ENCODE results near the gene PIP5KL1.

Gene PIP5KL1

DNA sequence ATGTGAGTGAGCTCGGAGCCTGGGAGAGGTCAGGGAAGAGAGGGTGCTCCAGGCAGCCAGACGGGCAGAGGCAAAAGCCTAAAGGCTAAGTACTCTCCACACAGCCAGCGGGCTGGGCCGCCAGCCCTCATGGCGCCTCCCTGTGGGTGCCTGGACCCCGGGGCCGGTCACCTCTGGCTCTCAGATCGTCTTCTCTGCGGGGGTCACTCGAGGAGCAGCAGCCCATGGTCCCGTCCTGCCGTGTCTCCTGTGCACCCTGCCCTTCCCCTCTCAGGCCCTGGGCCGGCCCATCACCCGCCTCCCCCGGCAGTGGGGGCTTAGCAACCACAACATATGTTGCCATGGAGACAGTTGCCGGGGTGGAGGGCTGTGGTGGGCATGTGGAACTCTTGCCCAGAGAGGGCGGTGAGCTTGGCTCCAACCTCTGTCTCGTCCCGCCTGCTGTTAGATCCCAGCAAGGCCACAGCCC is 57.3 kb downstream of the PIP5KL1 start:
- no peak for DNase-seq (ENCODE audit: low read depth in 2 of 2)

DNA sequence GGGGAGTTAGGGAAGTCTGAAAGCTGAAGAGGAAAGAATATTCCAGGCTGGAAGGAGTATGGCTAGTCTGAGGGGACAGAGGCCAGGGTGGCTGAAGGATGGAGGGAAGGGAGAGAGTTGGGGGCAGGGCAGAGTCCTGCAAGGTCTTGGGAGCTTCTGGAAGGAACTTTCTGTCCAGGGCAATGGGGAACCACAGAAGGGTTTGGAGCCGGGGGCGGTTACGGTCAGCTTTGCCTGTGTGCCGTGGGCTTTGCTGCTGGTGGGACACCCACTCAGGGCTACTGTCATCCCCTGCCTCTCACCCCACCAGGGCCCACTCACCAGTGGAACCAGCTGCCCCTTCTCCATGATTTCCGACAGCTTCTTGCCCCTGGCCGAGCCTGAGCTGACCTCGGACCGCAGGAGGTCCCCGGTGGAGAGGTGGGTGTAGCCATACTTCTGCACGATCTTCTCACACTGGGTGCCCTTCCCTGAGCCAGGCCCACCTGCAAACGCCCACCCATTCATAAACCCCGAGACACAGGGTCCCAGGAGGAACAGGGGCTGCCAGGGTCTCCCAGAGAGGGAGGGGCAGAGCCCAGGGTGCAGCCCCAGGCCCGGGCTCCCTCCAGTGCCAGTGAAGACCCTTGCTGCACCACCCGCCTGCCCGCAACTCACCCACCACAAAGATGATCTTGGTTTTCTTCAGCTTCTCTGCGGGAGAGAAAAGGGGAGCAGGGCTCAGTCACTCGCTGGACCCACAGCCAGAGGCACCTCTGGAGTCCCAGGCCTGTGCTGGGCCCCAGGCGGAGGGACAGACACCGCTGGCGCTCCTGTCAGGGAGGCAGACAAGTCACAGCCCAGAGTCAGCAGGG is 58.0 kb downstream of the PIP5KL1 start:
- no peak for DNase-seq (ENCODE audit: low read depth in 2 of 2)

DNA sequence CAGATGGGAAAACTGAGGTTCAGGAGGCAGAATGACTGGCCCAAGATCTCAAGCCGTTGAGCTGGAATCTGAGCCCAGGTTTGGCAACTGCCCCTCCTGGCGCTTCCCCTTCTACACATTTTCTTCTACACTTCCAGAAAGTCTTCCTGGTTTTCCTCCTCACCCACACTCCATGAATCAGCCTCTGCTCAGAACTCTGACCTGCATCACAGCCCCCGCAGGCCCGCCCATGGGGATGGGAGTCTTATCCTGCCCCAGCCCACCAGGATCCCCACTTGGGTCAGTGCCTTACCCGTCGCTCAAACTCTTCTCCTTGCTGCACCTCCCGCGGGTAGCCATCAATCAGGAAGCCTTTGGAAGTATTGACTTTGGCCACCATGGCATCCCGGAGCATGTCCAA is 59.0 kb downstream of the PIP5KL1 start:
- no peak for DNase-seq (ENCODE audit: low read depth in 2 of 2)

DNA sequence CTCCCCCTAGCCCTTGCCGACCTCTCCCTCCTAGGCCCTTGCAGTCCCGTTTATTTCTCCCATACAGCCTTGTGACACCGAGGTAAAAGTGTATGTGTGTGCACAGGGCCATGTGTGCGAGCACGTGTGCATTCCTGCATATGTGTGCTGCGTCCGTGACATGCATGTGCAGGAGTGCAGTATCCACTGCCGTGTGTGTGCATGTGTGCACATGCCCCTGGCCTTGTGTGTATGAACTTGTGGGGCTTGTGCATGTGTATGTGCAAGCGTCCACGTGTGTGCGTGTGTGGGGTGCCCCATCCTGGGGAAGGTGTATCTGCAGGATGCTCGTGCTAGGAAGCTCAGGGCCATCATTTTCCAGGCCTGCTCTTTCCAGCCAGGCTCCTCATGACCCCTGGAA is 59.7 kb downstream of the PIP5KL1 start:
- no peak for DNase-seq (ENCODE audit: low read depth in 2 of 2)

Data from stimulated activated CD4-positive, alpha-beta T cell treated with anti-CD3 and anti-CD28 coated beads, Interleukin-15, amount 100 ng/mL, for 48 hours (primary cell).